Measurements from ENCODE around the gene ZNF234. TPM values are rescaled to one million over a fixed set of nuclear protein-coding genes. Genes with fewer than 3 reads are reported as not detected.

The ZNF234 gene
- total and polyA plus RNA-seq, 9 donors = 6.9 to 13.9 (median 7.4) TPM

GRCh38 chr19:44207126-44207803 lies 65.9 kb downstream of the ZNF234 start:
- no peaks in the 10 kb centered on the region for H3K27me3 ChIP-seq (ENCODE audit: control insufficient read depth, insufficient read depth, low read length)
- H3K27ac ChIP-seq (ENCODE audit: low read length) = peak overlapping the region; percentile 99
- no peaks in the 10 kb centered on the region for H3K36me3 ChIP-seq (ENCODE audit: control insufficient read depth, insufficient read depth, low read length)
- peaks cover 4% of the 10 kb centered on the region for H3K9me3 ChIP-seq (replicated peaks; ENCODE audit: control insufficient read depth, low read depth, low read length)
- H3K4me1 ChIP-seq (ENCODE audit: control insufficient read depth, insufficient read depth, low read length) = no peaks in the 10 kb centered on the region
- peak; percentile 98 for DNase-seq
- peak overlapping the region; percentile 86 for H3K4me3 ChIP-seq (ENCODE audit: low read length)
- WGBS (ENCODE audit: insufficient coverage) = 8% methylated on average over 21 of the region's 26 CpGs

Other genes with a start within 250 kb of the ZNF234 start
- 18.1 TPM for gene ZNF45, start 206.3 kb upstream of the ZNF234 start, total RNA-seq
- 10 to 100 TPM; 10.5 to 18.1 (median 12.9) TPM for gene ZNF45, start 206.3 kb upstream of the ZNF234 start, polyA plus RNA-seq (ENCODE audit: insufficient read depth in 1 of 8, insufficient read length in 8 of 8, low replicate concordance in 1 of 8)
- 7.6 TPM for gene ZNF221, start 190.3 kb upstream of the ZNF234 start, total RNA-seq
- gene ZNF221, start 190.3 kb upstream of the ZNF234 start, polyA plus RNA-seq (ENCODE audit: insufficient read depth in 1 of 8, insufficient read length in 8 of 8, low replicate concordance in 1 of 8) = 1 to 10 TPM in 7 of 8 donors, under 1 TPM in 1; 0.93 to 3.2 (median 2.8) TPM
- gene ZNF155, start 157.4 kb upstream of the ZNF234 start, total RNA-seq = 9.3 TPM
- 1 to 10 TPM; 5.7 to 8.5 (median 6.8) TPM for gene ZNF155, start 157.4 kb upstream of the ZNF234 start, polyA plus RNA-seq (ENCODE audit: insufficient read depth in 1 of 8, insufficient read length in 8 of 8, low replicate concordance in 1 of 8)
- 3.8 TPM for gene ZNF230, start 138.6 kb upstream of the ZNF234 start, total RNA-seq
- gene ZNF230, start 138.6 kb upstream of the ZNF234 start, polyA plus RNA-seq (ENCODE audit: insufficient read depth in 1 of 8, insufficient read length in 8 of 8, low replicate concordance in 1 of 8) = 1 to 10 TPM; 2.3 to 3.3 (median 2.6) TPM
- gene ZNF222, start 116.2 kb upstream of the ZNF234 start, total RNA-seq = 5.8 TPM
- gene ZNF222, start 116.2 kb upstream of the ZNF234 start, polyA plus RNA-seq (ENCODE audit: insufficient read depth in 1 of 8, insufficient read length in 8 of 8, low replicate concordance in 1 of 8) = 1 to 10 TPM; 3.6 to 5.5 (median 4.3) TPM
- 7.4 TPM for gene ZNF223, start 89.5 kb upstream of the ZNF234 start, total RNA-seq
- 1 to 10 TPM; 3.6 to 5.1 (median 4.4) TPM for gene ZNF223, start 89.5 kb upstream of the ZNF234 start, polyA plus RNA-seq (ENCODE audit: insufficient read depth in 1 of 8, insufficient read length in 8 of 8, low replicate concordance in 1 of 8)
- gene ZNF284, start 69.4 kb upstream of the ZNF234 start, total RNA-seq = 3.4 TPM
- gene ZNF284, start 69.4 kb upstream of the ZNF234 start, polyA plus RNA-seq (ENCODE audit: insufficient read depth in 1 of 8, insufficient read length in 8 of 8, low replicate concordance in 1 of 8) = 1 to 10 TPM; 1.9 to 3.2 (median 2.6) TPM
- 18.8 TPM for gene ZNF224, start 47.2 kb upstream of the ZNF234 start, total RNA-seq
- 10 to 100 TPM; 10.6 to 21.4 (median 14.0) TPM for gene ZNF224, start 47.2 kb upstream of the ZNF234 start, polyA plus RNA-seq (ENCODE audit: insufficient read depth in 1 of 8, insufficient read length in 8 of 8, low replicate concordance in 1 of 8)
- gene ZNF225, start 28.2 kb upstream of the ZNF234 start, total RNA-seq = 6.6 TPM
- gene ZNF225, start 28.2 kb upstream of the ZNF234 start, polyA plus RNA-seq (ENCODE audit: insufficient read depth in 1 of 8, insufficient read length in 8 of 8, low replicate concordance in 1 of 8) = 1 to 10 TPM; 3.7 to 5.7 (median 4.8) TPM
- gene ZNF226, start 23.5 kb downstream of the ZNF234 start, total RNA-seq = 20.9 TPM
- 10 to 100 TPM; 10.1 to 14.9 (median 12.1) TPM for gene ZNF226, start 23.5 kb downstream of the ZNF234 start, polyA plus RNA-seq (ENCODE audit: insufficient read depth in 1 of 8, insufficient read length in 8 of 8, low replicate concordance in 1 of 8)
- 18.9 TPM for gene ZNF227, start 71.0 kb downstream of the ZNF234 start, total RNA-seq
- gene ZNF227, start 71.0 kb downstream of the ZNF234 start, polyA plus RNA-seq (ENCODE audit: insufficient read depth in 1 of 8, insufficient read length in 8 of 8, low replicate concordance in 1 of 8) = 10 to 100 TPM; 11.1 to 15.1 (median 12.7) TPM
- 2.4 TPM for gene ZNF233, start 118.3 kb downstream of the ZNF234 start, total RNA-seq
- 1 to 10 TPM; 1.4 to 3.5 (median 2.5) TPM for gene ZNF233, start 118.3 kb downstream of the ZNF234 start, polyA plus RNA-seq (ENCODE audit: insufficient read depth in 1 of 8, insufficient read length in 8 of 8, low replicate concordance in 1 of 8)
- gene ZNF235, start 163.5 kb downstream of the ZNF234 start, total RNA-seq = 8.6 TPM
- gene ZNF235, start 163.5 kb downstream of the ZNF234 start, polyA plus RNA-seq (ENCODE audit: insufficient read depth in 1 of 8, insufficient read length in 8 of 8, low replicate concordance in 1 of 8) = 1 to 10 TPM; 4.3 to 6.9 (median 5.8) TPM
- gene ZNF112, start 215.1 kb downstream of the ZNF234 start, total RNA-seq = 8.9 TPM
- gene ZNF112, start 215.1 kb downstream of the ZNF234 start, polyA plus RNA-seq (ENCODE audit: insufficient read depth in 1 of 8, insufficient read length in 8 of 8, low replicate concordance in 1 of 8) = 1 to 10 TPM; 4.9 to 6.4 (median 6.0) TPM